GM21526 (cell line): ENCODE results near the gene KCNQ1OT1.

ENCODE experiments used
- ATAC-seq: cut with Tn5 transposase; IDR thresholded peaks from one replicate; pipeline ENCODE4 v1.9.1; 2021; ENCODE audit warnings: moderate library complexity; ENCODE audit not compliant: unreplicated experiment, low FRiP score

KCNQ1OT1 gene

GRCh38 chr11:2737866-2738265, 38.1 kb upstream of the KCNQ1OT1 start:
- no peak for ATAC-seq

- no peak for ATAC-seq
These were observed 37.4 kb upstream of the KCNQ1OT1 start for GRCh38 chr11:2737226-2737590.

GRCh38 chr11:2736577-2737225, 36.9 kb upstream of the KCNQ1OT1 start:
- ATAC-seq: no peak

GRCh38 chr11:2735053-2735589, 35.3 kb upstream of the KCNQ1OT1 start:
- ATAC-seq: no peak

- ATAC-seq: no peak
These were observed 34.6 kb upstream of the KCNQ1OT1 start for GRCh38 chr11:2734181-2735052.

GRCh38 chr11:2732940-2733628, 33.3 kb upstream of the KCNQ1OT1 start:
- ATAC-seq: no peak

GRCh38 chr11:2732261-2732939, 32.6 kb upstream of the KCNQ1OT1 start:
- no peak for ATAC-seq

- ATAC-seq: no peak
These were observed 31.6 kb upstream of the KCNQ1OT1 start for GRCh38 chr11:2731130-2732125.

GRCh38 chr11:2730272-2731129, 30.7 kb upstream of the KCNQ1OT1 start:
- ATAC-seq: no peak

- ATAC-seq: no peak
These were observed 30.0 kb upstream of the KCNQ1OT1 start for GRCh38 chr11:2729841-2730240.

- ATAC-seq: no peak
These were observed 29.0 kb upstream of the KCNQ1OT1 start for GRCh38 chr11:2728663-2729332.

GRCh38 chr11:2728128-2728662, 28.4 kb upstream of the KCNQ1OT1 start:
- no peak for ATAC-seq

- ATAC-seq: no peak
These were observed 27.2 kb upstream of the KCNQ1OT1 start for GRCh38 chr11:2726964-2727363.

- ATAC-seq: no peak
These were observed 25.8 kb upstream of the KCNQ1OT1 start for GRCh38 chr11:2725368-2726300.

- no peak for ATAC-seq
These were observed 25.0 kb upstream of the KCNQ1OT1 start for GRCh38 chr11:2724653-2725367.

- ATAC-seq: no peak
These were observed 24.3 kb upstream of the KCNQ1OT1 start for GRCh38 chr11:2724104-2724503.
